Peyer's patch (tissue), 4 donors: ENCODE measurements around the gene SMPD1.

ENCODE experiments used
- POLR2A ChIP-seq, 2 donors: fragments of 450-650 bp; IDR thresholded peaks; one replicate each; pipeline ENCODE4 v1.5.1; 2017; ENCODE audit warnings: antibody characterized with exemption in 2 of 2, mild to moderate bottlenecking in 2 of 2, moderate library complexity in 2 of 2
- TF ChIP-seq, protein P1 (sequence below), 6 experiments: fragments of 450-650 bp in 4 of 6; fragments of 200-600 bp in 2 of 6; sonication (generic) in 1 of 6; IDR thresholded peaks; one replicate each; pipeline ENCODE4 v1.5.1; 2017 to 2019; ENCODE audit warnings: antibody characterized with exemption in 6 of 6, mild to moderate bottlenecking in 3 of 6, moderate library complexity in 1 of 6

DNA sequence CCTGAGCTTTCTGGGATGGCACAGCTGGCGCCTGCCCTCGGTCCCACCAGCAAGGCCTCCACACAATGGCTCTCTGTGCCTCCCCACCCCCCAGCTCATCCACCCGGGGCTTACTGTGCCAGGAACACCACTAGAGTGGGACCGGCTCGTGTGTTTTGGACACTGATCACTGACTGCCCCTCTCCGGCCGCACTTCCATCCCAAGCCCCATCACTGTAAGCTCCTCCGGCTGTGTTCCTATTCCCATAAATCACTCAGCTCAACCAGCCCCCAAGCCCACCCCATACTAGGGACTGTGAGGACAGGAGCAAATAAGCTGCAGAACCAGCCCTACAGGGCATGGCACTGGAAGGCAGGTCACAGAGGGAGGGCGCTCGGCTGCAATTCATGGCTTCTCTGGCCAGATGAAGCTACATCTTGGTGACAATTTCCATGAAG, 21.3 kb downstream of the SMPD1 start:
- TF ChIP-seq, protein P1, sequence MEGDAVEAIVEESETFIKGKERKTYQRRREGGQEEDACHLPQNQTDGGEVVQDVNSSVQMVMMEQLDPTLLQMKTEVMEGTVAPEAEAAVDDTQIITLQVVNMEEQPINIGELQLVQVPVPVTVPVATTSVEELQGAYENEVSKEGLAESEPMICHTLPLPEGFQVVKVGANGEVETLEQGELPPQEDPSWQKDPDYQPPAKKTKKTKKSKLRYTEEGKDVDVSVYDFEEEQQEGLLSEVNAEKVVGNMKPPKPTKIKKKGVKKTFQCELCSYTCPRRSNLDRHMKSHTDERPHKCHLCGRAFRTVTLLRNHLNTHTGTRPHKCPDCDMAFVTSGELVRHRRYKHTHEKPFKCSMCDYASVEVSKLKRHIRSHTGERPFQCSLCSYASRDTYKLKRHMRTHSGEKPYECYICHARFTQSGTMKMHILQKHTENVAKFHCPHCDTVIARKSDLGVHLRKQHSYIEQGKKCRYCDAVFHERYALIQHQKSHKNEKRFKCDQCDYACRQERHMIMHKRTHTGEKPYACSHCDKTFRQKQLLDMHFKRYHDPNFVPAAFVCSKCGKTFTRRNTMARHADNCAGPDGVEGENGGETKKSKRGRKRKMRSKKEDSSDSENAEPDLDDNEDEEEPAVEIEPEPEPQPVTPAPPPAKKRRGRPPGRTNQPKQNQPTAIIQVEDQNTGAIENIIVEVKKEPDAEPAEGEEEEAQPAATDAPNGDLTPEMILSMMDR (IDR thresholded peaks at IDR 0.05), result no peak
- no peak for TF ChIP-seq POLR2A (IDR thresholded peaks at IDR 0.05)
